ENCODE measurements around the gene DDX54. TPM values are rescaled to one million over a fixed set of nuclear protein-coding genes. Genes with fewer than 3 reads are reported as not detected.

DDX54 gene
- total RNA-seq, 1 experiment from 2014 or later = 58.7 TPM

DNA sequence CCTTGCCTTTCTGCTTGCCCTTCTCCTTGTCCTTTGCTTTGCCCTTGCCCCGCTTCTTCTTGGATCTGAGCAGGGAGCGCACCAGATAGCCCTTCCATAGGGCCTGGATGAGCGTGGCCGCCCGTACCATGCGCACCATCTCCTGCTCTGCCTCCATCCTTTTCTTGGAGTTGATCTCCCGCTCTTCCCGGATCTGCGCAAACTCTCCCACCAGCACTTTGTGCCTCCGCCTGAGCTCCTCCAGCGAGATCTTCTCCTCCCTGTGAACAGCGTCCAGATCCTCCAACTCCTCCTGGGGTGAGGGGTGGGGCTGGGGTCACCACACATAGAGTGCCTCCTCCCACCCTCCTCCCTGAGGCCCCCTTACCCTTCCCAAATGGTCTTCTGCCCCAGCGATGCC is 10.3 kb upstream of the DDX54 start:
- no peak for DNase-seq (ENCODE audit: low read depth)

GRCh38 chr12:113194971-113195391 is 9.7 kb upstream of the DDX54 start:
- peak; percentile 84 for DNase-seq (ENCODE audit: low read depth)

DNA sequence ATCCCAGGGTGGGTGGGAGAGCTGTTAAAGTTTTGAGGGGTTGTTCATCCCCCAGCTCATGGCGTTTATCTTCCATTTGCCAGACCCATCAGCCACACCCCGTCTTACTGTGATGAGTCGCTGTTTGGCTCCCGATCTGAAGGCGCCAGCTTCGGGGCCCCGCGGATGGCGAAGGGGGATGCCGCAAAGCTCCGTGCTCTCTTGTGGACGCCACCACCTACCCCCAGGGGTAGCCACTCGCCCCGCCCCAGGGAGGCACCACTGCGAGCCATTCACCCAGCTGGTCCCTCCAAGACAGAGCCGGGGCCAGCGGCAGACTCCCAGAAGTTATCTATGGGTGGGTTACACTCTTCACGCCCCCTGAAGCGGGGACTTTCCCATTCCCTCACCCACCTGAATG is 5.9 kb upstream of the DDX54 start:
- no peak for DNase-seq (ENCODE audit: low read depth)

- DNase-seq (ENCODE audit: low read depth) = peak; percentile 50
These were observed 5.5 kb upstream of the DDX54 start for GRCh38 chr12:113190761-113191160.

- no peak for DNase-seq (ENCODE audit: low read depth)
These were observed 4.1 kb upstream of the DDX54 start for GRCh38 chr12:113189361-113189760.

- DNase-seq (ENCODE audit: low read depth) = no peak
These were observed 1.5 kb upstream of the DDX54 start for GRCh38 chr12:113186666-113187325.

GRCh38 chr12:113186033-113186365 is 721 bp upstream of the DDX54 start:
- DNase-seq (ENCODE audit: low read depth) = peak; percentile 36

GRCh38 chr12:113184900-113185179 is 438 bp downstream of the DDX54 start:
- peak; percentile 91 for DNase-seq (ENCODE audit: low read depth)

- no peak for DNase-seq (ENCODE audit: low read depth)
These were observed 979 bp downstream of the DDX54 start for GRCh38 chr12:113184098-113184899.

DNA sequence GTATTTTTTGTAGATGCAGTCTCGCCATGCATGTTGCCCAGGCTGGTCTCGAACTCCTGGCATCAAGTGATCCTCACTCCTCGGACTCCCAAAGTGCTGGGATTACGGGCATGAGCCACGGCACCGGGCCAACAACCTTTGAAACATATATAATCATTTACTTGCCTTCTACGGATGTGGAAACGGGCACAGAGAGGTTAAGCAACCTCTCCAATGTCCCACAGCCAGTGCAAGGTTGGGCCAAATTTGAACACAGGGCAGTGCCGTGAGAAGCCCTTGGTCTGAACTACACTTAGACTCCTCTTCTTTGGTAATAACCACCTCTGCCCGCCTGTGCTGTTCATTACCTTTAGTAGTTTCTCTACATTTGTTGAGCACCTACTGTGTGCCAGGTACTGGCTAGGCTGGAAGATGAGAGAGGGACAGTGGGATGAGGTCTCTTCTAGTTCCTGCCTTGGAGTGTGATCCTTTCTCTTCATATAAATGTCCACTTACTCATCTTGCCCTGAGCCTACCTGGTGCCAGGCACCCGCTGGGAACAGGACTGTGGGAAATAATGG is 2.2 kb downstream of the DDX54 start:
- no peak for DNase-seq (ENCODE audit: low read depth)

GRCh38 chr12:113181975-113182374 is 3.3 kb downstream of the DDX54 start:
- DNase-seq (ENCODE audit: low read depth) = no peak

DNA sequence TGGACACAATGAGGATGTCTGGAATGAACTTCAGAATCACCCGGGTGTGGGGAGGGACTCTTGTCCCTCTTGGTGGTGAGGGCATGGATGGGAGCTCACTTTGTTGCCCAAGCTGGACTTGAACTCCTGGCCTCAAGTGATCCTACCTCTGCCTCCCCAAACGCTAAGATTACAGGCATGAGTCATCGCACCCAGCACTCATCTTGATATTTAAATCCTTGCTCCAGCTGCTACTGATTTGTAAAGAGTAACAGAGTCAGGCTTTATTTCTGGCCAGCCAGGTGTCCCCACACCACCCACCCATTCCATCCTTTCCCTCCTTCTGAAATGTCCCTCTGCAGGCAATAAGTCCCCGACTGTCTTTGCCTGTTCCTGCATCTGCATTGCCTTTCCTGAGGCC is 4.9 kb downstream of the DDX54 start:
- DNase-seq (ENCODE audit: low read depth) = peak; percentile 39

DNA sequence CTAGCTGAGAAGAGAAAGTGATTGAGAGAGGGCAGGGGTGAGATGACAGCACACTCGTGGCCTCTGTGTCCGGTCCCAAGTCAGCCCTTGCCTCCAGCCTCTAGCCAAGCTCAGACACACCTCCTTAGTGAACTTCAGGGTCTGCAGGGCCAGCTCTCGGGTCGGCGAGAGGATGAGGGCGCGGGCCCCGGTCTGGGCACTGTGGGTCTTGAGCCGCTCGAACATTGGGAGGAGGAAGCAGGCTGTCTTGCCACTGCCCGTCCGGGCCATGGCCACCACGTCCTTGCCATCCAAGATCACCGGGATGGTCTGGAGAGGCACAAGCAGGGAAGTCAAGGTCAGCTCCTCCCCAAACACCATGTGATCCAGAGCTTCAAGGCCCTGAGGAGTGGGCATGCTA is 6.3 kb downstream of the DDX54 start:
- DNase-seq (ENCODE audit: low read depth) = no peak

- peak; percentile 56 for DNase-seq (ENCODE audit: low read depth)
These were observed 10.6 kb downstream of the DDX54 start for GRCh38 chr12:113174461-113175384.

DNA sequence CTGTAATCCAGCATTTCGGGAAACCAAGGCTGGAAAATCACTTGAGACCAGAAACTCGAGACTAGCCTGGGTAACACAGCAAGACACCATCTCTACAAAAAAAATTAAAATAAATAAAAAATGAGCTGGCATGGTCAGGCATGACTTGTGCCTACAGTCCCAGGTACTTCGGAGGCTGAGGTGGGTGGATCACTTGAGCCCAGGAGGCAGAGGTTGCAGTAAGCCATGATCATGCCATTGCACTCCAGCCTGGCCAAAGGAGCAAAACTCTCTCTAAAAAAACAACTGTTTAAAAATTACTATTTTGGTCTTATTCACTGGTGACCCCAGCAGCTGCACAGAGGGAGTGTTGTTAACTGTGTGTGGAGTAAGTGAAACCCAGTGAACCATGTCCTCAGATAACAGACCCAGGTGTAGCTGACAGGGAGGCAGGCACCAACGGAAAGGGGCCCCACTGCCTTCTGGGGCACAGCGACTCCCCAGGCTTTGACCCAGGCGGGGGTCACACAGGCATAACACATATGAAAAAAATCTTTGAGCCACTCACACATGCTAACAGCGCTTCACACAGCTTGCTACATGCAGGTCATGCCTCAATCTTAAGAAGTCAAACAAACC is 12.1 kb downstream of the DDX54 start:
- DNase-seq (ENCODE audit: low read depth) = no peak

- no peak for DNase-seq (ENCODE audit: low read depth)
These were observed 13.1 kb downstream of the DDX54 start for GRCh38 chr12:113172185-113172584.

GRCh38 chr12:113171543-113171942 is 13.7 kb downstream of the DDX54 start:
- DNase-seq (ENCODE audit: low read depth) = no peak

DNA sequence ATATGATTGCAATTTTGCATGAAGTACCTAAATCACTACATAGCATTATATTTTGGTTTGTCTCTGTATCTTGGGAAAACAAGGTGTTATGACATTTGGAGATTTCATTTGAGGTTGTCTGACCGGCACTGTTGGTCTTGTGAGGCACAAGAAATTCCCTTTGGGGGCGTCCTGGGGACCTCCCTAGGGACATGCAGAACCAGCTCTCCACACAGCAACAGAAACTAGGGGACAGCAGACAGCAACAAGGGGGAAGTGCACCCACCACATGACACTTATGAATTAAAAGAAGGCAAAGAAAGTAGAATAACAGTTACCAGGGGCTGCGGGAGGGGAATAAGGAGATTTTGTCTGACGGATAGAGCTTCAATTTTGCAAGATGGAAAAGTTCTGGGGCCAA is 14.4 kb downstream of the DDX54 start:
- no peak for DNase-seq (ENCODE audit: low read depth)

- no peak for DNase-seq (ENCODE audit: low read depth)
These were observed 14.8 kb downstream of the DDX54 start for GRCh38 chr12:113170457-113170856.

DNA sequence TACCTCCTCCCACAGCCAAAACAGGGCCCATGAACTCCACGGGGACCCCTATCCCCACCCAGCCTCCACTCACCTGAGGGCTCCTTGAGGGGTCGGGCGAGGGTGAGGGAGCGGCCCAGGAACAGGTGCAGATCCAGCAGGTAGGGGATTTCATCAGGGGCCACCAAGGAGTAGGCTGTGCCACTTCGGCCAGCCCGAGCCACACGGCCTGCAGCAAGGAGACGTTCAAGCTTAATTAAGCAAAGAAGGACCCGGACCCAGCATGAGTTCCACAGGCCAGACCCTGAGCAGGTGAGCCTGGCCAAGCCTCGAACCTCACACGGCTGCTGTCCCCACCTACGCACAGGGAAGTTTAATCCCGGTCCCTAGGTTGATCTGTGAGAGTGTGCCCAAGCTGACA is 15.6 kb downstream of the DDX54 start:
- DNase-seq (ENCODE audit: low read depth) = no peak

GRCh38 chr12:113167868-113168267 is 17.4 kb downstream of the DDX54 start:
- no peak for DNase-seq (ENCODE audit: low read depth)

Data from LHCN-M2 (cell line).